BLaER1 treated with 17β-estradiol and CSF1 and Interleukin-3, amounts not matched to agents 10 nM and 100 nM (cell line): Measurements from ENCODE around the gene MRGPRX1.

ENCODE experiments used
- H3K27ac ChIP-seq, 11 experiments: shearing (Covaris generic); formaldehyde crosslinking; 2 replicates each; pipeline ENCODE4 v1.8.1; 2022
- H3K27me3 ChIP-seq, 11 experiments: shearing (Covaris generic); formaldehyde crosslinking; 2 replicates each; pipeline ENCODE4 v1.8.1; 2022
- H3K36me3 ChIP-seq, 11 experiments: shearing (Covaris generic); formaldehyde crosslinking; 2 replicates each; pipeline ENCODE4 v1.8.1; 2022
- H3K4me1 ChIP-seq, 10 experiments: shearing (Covaris generic); formaldehyde crosslinking; 2 replicates each; pipeline ENCODE4 v1.8.1; 2022
- H3K4me2 ChIP-seq, 11 experiments: shearing (Covaris generic); formaldehyde crosslinking; 2 replicates each; pipeline ENCODE4 v1.8.1; 2022
- H3K4me3 ChIP-seq, 10 experiments: shearing (Covaris generic); formaldehyde crosslinking; 2 replicates each; pipeline ENCODE4 v1.8.1; 2022
- H3K9ac ChIP-seq, 11 experiments: shearing (Covaris generic); formaldehyde crosslinking; 2 replicates each; pipeline ENCODE4 v1.8.1; 2022
- H3K9me3 ChIP-seq, 11 experiments: shearing (Covaris generic); formaldehyde crosslinking; replicated peaks in 1 of 11; 2 replicates each; pipeline ENCODE4 v1.8.1; 2022
- H4K20me1 ChIP-seq, 11 experiments: shearing (Covaris generic); formaldehyde crosslinking; 2 replicates each; pipeline ENCODE4 v1.8.1; 2022
- Cebpa-rat ChIP-seq, 11 experiments: shearing (Covaris generic); IDR thresholded peaks; 2 replicates each; pipeline ENCODE4 v1.8.1; 2022

MRGPRX1 gene

DNA sequence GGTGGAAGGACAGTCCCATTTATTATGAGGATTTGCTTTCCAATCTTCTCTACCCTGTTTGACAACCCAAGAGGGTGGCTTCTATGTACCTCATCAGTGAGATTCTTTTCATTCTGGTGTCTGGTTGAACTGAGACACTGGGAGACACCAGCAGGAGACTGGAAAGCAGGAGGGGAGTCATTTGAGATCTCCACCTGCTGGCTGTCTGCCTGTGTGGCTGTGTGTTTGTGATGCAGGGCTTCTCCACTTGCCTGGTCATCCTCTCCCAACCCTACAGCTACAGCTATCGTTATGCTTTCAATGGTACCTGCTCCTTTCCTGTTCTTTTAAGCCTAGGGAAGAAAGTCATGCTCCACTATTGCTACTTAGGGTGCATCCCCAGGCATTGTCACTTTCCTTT, 48.6 kb downstream of the MRGPRX1 start:
- Histone ChIP-seq H3K9me3 (peaks cover 0 to 15% (median 5%) of the 10 kb centered on the region in 11 experiments; a peak in 6 of 22 replicates), H3K9ac (no peak overlapping the region), H3K4me1 (peaks cover 0 to 12% (median 8%) of the 10 kb centered on the region in 10 experiments; a peak in 10 of 20 replicates), H3K27me3 (no peaks in the 10 kb centered on the region), H3K4me3 (no peak overlapping the region), H4K20me1 (no peaks in the 10 kb centered on the region), H3K36me3 (no peaks in the 10 kb centered on the region), H3K27ac (no peak overlapping the region), H3K4me2 (no peak overlapping the region)
- TF ChIP-seq Cebpa-rat (IDR thresholded peaks at IDR 0.05): no peak
